HG02571 (cell line): ENCODE data around the gene HIGD1A.

Source experiments
- ATAC-seq: cut with Tn5 transposase; IDR thresholded peaks from one replicate; pipeline ENCODE4 v1.9.1; 2021; ENCODE audit warnings: mild to moderate bottlenecking, moderate library complexity; ENCODE audit not compliant: unreplicated experiment

The HIGD1A gene

DNA sequence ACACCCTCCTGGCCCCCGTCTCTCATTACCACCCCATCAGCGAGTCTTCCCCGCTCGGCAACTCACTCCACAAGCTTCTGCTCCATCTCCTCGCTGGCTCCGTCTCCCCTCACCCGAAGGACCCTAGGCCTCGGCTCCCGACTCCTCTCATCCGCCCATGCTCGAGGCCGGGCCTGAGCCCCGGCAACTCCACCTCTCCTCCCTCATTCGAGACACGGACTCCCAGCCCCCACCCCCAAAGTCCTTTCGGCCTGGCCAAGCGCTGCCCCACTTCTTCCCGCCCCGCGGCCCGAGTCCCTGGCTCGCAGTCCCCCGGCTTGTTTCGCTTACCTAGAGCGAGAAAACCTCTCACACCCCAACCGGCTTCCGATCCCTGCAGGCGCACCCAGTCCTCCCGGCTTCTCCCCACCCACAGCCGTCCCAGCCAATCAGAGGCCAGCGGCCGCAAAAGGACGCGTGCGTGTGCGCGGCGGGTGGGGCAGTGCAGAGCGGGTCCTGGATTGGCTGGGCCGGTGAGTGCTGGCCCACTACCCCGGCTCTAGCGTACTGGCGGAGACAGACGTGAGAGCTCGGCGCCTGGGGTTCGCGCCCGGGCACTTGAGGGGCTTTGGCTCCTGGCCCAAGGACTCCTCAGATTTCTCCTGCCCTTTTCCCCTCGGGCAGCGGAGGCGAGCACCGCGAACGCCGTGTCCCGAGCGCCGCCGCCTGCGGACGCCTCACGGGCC lies at the start of gene HIGD1A:
HIGD1A (minus strand) TSS at position 385 of the 725 bp plus-strand sequence. CDS start 10,237 bp downstream, outside the sequence.
- peak; percentile 99 for ATAC-seq

DNA sequence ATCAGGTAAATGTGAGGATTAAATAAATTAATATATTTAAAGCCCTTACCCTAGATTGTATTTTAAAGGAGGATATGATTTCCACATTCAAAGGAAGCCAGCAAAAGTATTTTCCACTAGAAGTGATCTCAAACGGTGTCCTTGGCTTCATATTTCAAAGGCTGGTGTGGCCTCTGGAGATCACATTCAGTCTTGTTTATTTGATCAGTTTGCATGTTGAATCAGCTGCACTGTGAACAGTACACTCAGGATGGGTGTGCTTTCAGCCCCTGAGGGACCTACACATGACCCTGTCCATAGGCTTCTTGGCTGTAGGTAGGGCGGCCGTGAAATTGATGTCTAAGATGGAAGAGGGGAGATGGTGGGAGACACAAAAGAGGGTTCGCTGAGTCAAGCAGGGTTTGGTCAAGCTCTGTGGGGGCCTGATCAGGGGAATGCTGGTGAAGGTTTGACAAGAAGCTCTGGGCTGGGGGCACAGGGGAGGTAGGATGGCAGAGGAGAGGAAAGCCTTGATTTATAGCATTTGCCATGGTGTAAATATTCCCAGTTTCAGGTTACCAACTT lies 49.5 kb upstream of the HIGD1A start:
- ATAC-seq = no peak

DNA sequence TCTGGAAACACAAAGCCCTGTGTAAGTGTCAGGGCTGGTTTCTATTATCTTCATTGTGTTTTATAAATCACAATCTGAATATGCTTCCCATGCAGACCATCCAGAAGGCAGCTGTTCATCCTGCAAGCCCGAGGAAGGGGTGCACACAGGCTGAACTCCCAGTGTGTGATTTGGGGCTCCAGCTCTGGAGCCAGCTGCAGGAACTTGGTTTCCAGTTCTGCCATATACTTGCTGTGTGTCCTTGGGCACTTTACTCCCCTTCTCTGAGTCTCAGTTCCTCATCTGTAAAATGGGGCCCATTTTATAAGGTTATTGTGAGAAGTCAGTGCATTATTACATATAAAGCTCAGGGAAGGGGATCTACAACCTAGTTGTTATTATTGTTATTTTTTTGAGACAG lies 48.8 kb upstream of the HIGD1A start:
- ATAC-seq = no peak

- no peak for ATAC-seq
Measured at GRCh38 chr3:42852441-42852840, 48.2 kb upstream of the HIGD1A start.

- no peak for ATAC-seq
Measured at GRCh38 chr3:42851228-42851834, 47.0 kb upstream of the HIGD1A start.

DNA sequence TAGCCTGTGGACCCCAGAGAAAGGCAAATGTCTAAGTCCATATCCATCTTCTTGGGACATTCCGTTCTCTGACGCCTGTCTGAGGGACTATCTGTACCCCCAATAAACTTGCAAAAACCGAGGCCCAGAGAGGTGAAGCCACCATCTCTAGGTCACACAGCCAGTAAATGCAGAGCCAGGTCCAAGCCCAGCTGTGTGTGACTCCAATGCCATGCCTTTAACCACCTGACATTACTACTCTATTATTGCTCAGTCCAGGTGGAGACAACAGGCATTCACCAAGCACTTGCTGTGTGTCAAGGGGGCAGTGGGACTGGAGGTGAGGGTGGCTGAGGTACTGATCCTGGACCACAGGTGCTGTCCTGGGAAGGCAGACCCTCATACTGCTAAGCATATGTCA lies 46.0 kb upstream of the HIGD1A start:
- ATAC-seq = no peak

- no peak for ATAC-seq
Measured at GRCh38 chr3:42849017-42849416, 44.7 kb upstream of the HIGD1A start.

DNA sequence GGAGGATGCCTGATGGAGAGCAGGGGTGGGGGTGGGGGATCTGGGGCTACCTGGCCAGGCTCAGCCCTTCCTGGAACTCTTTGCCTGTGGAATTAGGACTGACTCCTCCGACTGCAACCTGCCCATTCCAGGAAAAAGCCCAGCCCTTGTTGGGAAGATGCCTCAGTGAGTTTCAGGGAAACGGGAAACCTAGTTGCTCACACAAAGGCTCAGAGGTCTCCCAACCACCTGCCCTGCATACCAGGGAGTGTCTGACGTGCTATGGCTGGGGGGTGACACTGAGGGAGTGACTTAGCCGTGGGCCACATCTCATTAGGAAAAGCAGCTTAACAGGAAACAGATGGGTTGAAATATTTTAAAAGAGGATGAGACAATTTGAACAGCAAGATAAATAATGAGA lies 43.4 kb upstream of the HIGD1A start:
- ATAC-seq = no peak

DNA sequence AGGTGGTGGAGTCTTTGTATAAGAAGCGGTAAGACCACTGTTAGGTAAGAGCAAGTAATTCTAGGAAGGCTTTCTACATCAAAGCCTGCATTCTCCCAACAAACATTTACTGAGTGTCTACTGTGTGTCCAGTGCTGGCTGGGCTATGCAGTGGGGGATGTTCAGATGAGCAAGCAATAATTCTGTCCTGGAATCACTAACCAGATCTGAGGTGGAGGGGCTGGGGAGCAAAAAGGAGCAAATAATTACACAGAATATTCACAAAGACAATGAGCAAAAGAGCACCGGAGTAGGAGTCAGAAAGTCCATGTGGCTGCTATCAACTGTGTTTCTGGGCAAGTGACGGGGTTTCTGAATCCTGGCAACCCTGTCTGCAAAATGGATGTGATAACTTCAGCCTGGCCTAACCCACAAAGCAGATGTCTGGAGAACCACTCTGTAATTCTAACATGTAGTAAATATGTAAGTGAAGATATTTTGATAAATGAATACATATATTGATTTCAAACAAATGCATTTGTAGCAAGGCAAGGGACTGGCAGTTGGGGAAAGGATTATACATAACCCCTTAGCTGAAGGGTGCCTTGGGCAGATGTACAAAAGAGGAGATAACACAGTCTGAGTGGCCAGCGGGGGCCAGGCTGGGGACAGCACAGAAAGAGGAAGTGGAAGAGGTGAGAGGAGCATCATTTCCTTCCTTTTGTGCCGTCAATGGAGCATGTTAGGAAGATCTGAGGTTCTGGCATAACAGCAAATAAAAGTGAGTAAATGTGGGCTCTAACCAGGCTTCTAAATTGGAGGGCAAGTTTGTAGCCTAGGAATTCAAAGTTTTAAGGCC lies 42.6 kb upstream of the HIGD1A start:
- no peak for ATAC-seq

DNA sequence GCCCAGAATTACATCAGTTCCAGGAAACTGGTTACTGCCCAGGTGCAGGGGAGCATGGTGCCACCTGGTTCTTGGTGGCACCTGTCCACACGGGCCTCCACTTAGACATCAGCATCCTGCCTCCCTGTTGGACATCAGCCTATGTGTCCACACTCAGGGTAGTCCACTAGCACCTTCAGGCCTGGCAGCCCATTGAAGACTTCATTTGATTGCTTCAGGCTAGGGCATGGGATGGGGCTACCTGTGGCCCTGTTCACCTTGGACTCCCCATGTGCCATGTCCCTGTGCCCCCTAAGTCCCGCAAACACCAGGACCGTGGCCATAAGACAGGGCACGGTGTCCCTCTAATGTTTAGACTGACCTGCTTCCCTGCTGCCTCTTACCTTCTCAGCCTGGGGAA lies 40.5 kb upstream of the HIGD1A start:
- ATAC-seq = no peak

- no peak for ATAC-seq
Measured at GRCh38 chr3:42844412-42844713, 40.1 kb upstream of the HIGD1A start.

- no peak for ATAC-seq
Measured at GRCh38 chr3:42843713-42844411, 39.6 kb upstream of the HIGD1A start.

GRCh38 chr3:42841332-42841731 lies 37.0 kb upstream of the HIGD1A start:
- ATAC-seq = no peak

GRCh38 chr3:42839616-42840015 lies 35.3 kb upstream of the HIGD1A start:
- peak; percentile 95 for ATAC-seq

GRCh38 chr3:42838571-42838970 lies 34.3 kb upstream of the HIGD1A start:
- ATAC-seq = no peak

DNA sequence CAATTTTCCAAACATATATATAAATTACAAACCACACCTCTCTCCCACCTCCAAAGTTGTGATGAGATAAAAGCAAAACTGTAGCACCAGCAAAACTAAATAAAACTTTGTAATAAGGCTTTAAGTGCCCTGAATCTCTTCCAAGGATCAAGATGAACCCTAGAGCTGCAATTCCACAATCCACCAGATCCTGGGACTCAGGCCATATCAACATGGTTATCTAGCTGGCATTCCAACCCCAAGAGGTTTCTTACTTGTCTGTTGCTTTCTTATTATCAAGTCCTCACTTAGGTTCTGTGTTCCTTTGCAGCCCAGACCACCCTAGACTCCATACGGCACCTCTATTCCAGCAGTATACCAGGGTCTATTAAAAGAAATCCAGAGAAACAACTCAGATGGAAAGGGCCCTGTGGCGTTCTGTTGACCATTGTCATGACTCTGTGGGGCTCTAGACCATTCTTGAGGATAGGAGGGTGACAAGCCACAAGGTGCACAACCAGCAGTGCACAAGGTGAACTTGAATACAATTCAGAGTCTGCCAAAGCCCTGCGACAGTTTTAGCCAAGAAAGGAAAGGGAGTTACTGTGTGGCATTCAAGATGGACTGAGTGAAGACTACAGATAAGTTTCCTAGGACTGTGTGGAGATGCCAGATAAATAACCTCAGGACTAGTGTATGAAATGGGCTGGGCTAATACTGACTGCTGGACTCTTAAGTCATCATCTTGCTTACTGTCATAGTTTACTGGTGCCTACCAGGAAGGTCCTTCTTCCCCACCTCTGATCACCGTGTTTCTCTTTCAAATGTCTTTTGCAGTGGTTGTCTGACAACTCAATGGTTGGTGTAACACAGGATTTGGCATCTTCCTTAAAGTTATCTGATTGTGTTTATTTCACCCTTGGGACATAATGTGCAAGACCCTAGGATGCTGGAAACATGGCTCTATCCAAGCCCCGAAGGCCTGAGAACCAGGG lies 32.1 kb upstream of the HIGD1A start:
- ATAC-seq = no peak

DNA sequence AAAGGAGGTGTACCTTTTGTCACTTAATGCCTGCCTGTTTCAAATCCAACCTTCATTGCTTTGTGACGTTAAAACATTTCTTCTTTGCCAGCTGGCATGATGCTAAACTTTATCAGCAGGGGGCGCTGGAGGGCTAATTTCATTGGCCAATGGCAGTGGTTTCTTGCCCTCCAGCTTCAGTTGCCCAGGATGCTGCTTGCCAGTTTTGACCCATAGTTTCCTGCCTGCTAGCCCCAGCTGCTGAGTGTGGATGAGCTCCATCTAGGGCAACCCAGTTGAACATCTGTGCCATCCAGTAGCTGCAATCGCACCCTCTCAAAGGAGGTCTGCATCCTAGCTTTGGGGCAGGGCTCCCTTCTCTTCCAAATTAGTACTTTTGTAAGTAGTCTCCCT lies 27.0 kb upstream of the HIGD1A start:
- ATAC-seq = no peak

DNA sequence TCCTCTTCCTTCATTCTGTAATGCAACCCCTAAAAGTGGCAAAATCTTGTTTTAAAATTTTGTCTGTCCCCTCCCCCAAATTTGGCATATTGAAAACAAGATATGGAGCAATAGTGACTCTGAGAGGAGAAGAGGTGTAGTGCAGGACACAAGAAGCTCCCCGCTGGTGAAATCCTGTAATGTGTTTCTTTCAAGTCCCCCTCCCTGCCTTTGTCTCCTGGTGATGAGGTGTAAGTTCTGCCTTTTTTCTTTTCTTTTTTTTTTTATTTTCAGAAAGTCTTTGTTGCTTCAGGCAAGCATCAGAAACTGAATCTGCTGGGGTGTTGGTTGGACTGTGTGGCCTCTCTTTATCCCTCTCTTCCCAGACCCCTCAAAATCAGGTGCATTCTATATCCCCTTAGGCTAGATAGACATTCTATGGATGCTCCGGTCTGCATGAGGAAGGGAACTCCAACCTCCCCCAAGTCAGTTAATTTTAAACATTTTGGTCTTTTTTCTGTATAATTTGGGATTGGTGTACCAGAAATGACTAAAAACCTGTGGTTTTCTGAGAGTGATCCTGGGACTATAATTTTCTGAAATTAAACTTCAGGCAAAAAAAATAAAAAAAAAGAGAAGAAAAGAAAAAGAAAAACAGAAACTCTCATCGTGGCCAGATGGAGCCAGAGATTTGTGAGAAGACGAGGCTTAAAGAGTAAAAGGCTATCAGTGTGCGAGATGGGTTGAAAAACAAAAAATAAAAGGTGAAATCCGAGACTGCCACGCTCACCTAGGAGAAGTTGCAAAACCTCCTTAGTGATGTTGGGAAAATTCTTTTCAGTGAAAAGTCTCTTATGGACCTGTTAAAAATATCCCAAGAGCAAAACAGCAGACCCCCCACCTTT lies 26.4 kb upstream of the HIGD1A start:
- ATAC-seq = no peak
